ENCODE results near the gene PHKA1.
"Not testable (repeated sequence)": the region's sequence is repeated elsewhere in the genome, so short reads cannot be mapped to it uniquely, and the experiment has no call there.

The PHKA1 gene

DNA sequence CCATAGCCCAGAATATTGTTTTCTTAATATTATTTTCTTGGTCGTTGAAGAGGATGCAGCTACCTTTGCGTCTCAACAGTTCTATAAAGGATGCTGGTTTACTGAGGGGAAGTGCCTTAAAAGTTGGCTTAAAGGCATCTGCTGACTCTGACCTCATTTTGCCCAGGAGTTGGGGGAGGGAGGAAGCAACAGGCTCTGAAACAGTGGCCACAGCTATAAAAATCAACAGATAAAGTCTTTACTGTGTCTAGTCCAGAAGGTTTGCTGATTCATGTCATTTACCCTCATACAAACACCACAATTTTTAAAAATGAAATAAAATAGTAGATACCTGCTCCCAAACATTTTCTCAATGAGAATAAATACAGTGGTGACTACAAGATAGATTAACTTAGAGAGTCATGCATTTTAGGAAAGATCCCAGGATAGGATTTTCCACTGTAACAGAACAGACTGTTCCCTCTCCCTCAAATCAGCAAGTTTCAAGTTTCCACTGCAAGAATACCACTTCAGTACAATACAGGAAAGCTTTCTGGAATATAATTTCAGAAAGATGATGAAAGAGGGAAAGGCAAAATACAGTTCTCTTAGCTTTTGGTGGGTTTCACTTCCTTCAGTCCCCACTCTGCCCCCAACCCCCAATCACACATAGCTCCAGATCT is 1.9 kb downstream of the PHKA1 start:
- peak overlapping the region; percentile 67 for H3K4me3 ChIP-seq (ENCODE audit: low read length)
- no peaks in the 10 kb centered on the region for H3K36me3 ChIP-seq (ENCODE audit: insufficient read depth, low read length)
- H3K9ac ChIP-seq (ENCODE audit: low read depth, low read length): peak overlapping the region; percentile 70
- H3K4me2 ChIP-seq (ENCODE audit: low read length): peak overlapping the region; percentile 74
- H3K27me3 ChIP-seq (ENCODE audit: control insufficient read depth, insufficient read depth, low read length): no peaks in the 10 kb centered on the region
- H3K4me1 ChIP-seq (ENCODE audit: control insufficient read depth, insufficient read depth, low read length): no peaks in the 10 kb centered on the region
- H3K9me3 ChIP-seq (replicated peaks; ENCODE audit: low read length): no peaks in the 10 kb centered on the region

DNA sequence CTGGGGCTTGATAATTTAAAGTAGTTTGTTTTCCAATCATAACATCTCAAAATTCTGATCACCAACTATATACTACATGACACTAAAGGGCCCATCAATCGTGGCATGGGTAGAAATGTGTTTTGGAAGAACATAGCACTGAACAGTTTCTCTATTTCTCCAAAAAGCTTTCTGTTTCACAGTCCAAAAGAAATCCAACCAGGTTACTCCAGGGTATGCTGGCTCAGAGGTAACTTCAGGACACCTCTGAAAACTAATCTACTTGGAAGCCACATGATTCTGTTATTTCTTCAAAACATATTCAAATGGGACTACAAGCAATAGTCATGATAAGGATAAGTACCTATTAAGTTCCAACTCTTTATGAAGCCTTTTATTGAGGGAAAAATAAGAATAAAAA is 8.3 kb downstream of the PHKA1 start:
- Histone ChIP-seq H3K4me1 (ENCODE audit: control insufficient read depth, insufficient read depth, low read length) (no peaks in the 10 kb centered on the region), H3K4me2 (ENCODE audit: low read length) (no peak overlapping the region), H3K9me3 (replicated peaks; ENCODE audit: low read length) (no peaks in the 10 kb centered on the region), H3K36me3 (ENCODE audit: insufficient read depth, low read length) (no peaks in the 10 kb centered on the region), H3K9ac (ENCODE audit: low read depth, low read length) (no peak overlapping the region), H3K4me3 (ENCODE audit: low read length) (no peak overlapping the region), H3K27me3 (ENCODE audit: control insufficient read depth, insufficient read depth, low read length) (no peaks in the 10 kb centered on the region)

DNA sequence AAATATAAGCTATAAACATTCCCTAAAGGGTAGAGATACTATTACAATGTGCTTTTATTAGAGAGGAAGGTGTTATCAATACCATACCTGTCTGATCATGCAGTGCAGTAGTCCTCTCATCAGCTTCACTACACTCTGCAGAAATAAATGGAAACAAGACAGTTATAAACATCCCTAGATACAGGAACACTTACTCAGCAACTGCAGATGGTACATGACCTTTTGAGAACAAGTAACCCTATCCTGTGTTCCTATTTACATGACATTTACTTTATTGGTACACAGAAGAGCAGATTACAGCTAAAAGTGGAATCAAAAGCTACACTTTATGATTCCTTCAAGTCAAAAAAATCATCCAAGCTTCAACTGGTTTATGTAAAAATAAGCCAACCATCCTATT is 9.0 kb downstream of the PHKA1 start:
- H3K4me2 ChIP-seq (ENCODE audit: low read length): no peak overlapping the region
- no peaks in the 10 kb centered on the region for H3K4me1 ChIP-seq (ENCODE audit: control insufficient read depth, insufficient read depth, low read length)
- no peaks in the 10 kb centered on the region for H3K27me3 ChIP-seq (ENCODE audit: control insufficient read depth, insufficient read depth, low read length)
- H3K9me3 ChIP-seq (replicated peaks; ENCODE audit: low read length): no peaks in the 10 kb centered on the region
- no peaks in the 10 kb centered on the region for H3K36me3 ChIP-seq (ENCODE audit: insufficient read depth, low read length)
- H3K9ac ChIP-seq (ENCODE audit: low read depth, low read length): no peak overlapping the region
- H3K4me3 ChIP-seq (ENCODE audit: low read length): no peak overlapping the region

DNA sequence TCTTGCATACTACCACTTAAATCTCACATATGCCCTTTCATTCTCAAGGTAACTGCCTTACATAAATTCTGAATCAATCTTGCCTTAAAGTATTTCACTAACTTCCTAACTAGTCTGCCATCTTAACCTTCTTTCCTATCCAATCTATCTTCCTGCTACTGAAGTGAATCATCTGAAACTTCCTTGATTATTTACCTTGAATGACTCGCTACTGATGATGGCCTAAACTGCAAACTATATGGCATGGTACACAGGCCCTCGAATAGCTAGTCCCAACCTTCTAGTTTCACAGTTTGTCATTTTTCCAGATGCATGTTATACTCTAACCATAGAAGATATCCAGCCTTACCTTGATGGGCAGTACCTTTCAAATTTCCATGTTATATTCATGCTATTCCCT is 19.9 kb downstream of the PHKA1 start:
- Histone ChIP-seq H3K9me3 (replicated peaks; ENCODE audit: low read length) (no peaks in the 10 kb centered on the region), H3K4me3 (ENCODE audit: low read length) (no peak overlapping the region), H3K27me3 (ENCODE audit: control insufficient read depth, insufficient read depth, low read length) (peaks cover 7% of the 10 kb centered on the region), H3K4me1 (ENCODE audit: control insufficient read depth, insufficient read depth, low read length) (no peaks in the 10 kb centered on the region), H3K9ac (ENCODE audit: low read depth, low read length) (no peak overlapping the region), H3K36me3 (ENCODE audit: insufficient read depth, low read length) (no peaks in the 10 kb centered on the region), H3K4me2 (ENCODE audit: low read length) (no peak overlapping the region)

DNA sequence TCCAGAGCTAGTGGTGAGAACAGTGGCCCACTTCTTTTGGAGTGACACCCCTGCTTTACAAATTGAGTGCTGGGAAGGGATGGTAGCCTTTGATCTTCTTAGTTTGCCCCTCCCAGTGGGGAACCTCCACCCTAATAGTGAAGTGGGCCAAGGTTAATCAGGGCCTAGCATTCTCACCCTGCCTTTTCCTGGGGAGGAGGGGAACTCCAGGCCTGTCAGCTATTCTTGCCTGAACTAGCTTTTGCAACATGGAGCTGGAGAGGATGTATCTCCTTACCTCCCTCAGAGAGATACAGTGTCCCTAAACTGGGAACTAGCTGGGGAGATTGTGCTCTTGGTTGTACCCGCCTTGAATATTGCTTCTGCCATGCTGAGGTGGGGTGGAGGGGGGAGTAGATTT is 20.6 kb downstream of the PHKA1 start:
- no peaks in the 10 kb centered on the region for H3K9me3 ChIP-seq (replicated peaks; ENCODE audit: low read length)
- no peaks in the 10 kb centered on the region for H3K4me1 ChIP-seq (ENCODE audit: control insufficient read depth, insufficient read depth, low read length)
- no peaks in the 10 kb centered on the region for H3K36me3 ChIP-seq (ENCODE audit: insufficient read depth, low read length)
- no peak overlapping the region for H3K9ac ChIP-seq (ENCODE audit: low read depth, low read length)
- no peak overlapping the region for H3K4me2 ChIP-seq (ENCODE audit: low read length)
- H3K4me3 ChIP-seq (ENCODE audit: low read length): no peak overlapping the region
- peaks cover 7% of the 10 kb centered on the region for H3K27me3 ChIP-seq (ENCODE audit: control insufficient read depth, insufficient read depth, low read length)

DNA sequence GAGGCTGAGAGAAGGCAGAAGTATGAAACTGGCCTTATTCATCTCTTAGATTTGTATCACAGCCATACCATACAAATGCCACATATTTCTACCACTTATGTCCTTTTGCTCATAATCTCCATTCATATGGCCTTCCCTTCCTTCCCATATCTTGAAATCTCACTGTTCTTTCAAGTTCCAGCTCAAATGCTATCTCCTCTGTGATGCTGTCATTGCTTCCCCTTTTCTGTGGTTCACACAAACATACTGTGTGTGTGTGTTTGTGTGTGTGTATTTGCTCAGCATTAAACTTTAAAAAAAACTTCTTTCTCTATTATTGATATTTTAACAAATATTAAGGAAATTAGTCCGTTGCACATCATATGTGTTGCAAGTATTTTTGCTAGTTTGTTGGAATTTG is 26.7 kb downstream of the PHKA1 start:
- Histone ChIP-seq H3K4me2 (ENCODE audit: low read length) (no peak overlapping the region), H3K27me3 (ENCODE audit: control insufficient read depth, insufficient read depth, low read length) (peaks cover 3% of the 10 kb centered on the region), H3K4me1 (ENCODE audit: control insufficient read depth, insufficient read depth, low read length) (peaks cover 9% of the 10 kb centered on the region), H3K4me3 (ENCODE audit: low read length) (no peak overlapping the region), H3K36me3 (ENCODE audit: insufficient read depth, low read length) (no peaks in the 10 kb centered on the region), H3K9ac (ENCODE audit: low read depth, low read length) (no peak overlapping the region), H3K9me3 (replicated peaks; ENCODE audit: low read length) (no peaks in the 10 kb centered on the region)

DNA sequence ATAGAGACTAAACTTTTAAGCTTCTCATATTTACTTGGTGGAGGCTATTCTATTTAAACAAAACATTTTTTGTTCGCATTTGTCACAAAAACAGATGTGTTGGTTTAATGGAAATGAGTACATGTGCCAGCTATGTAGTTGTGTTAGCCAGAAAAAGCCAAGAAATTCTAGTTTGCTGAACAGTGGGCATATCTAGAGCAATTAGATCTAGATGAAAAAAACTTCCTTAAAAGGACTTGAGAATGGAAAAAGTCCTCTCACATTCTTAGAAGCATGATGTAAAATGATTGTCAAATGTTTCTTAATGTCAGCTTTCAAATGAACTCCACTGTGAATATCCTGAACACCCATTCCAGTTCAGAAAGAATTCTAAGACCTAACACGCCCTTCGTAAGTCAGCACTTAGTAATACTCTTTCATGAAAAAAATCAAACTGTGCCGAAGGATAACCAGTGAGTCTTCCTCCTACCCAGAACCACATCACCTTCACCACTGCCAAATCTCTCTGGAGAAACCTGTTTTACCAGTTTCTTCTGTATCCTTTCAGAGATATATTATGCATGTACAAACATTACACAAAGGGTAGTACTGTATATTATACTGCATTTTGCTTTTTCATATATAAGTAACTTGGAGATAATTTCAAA is 28.2 kb downstream of the PHKA1 start:
- H3K9ac ChIP-seq (ENCODE audit: low read depth, low read length): no peak overlapping the region
- H3K4me2 ChIP-seq (ENCODE audit: low read length): peak overlapping the region; percentile 29
- peaks cover 3% of the 10 kb centered on the region for H3K27me3 ChIP-seq (ENCODE audit: control insufficient read depth, insufficient read depth, low read length)
- H3K9me3 ChIP-seq (replicated peaks; ENCODE audit: low read length): no peaks in the 10 kb centered on the region
- H3K4me3 ChIP-seq (ENCODE audit: low read length): no peak overlapping the region
- no peaks in the 10 kb centered on the region for H3K36me3 ChIP-seq (ENCODE audit: insufficient read depth, low read length)
- H3K4me1 ChIP-seq (ENCODE audit: control insufficient read depth, insufficient read depth, low read length): peaks cover 9% of the 10 kb centered on the region

DNA sequence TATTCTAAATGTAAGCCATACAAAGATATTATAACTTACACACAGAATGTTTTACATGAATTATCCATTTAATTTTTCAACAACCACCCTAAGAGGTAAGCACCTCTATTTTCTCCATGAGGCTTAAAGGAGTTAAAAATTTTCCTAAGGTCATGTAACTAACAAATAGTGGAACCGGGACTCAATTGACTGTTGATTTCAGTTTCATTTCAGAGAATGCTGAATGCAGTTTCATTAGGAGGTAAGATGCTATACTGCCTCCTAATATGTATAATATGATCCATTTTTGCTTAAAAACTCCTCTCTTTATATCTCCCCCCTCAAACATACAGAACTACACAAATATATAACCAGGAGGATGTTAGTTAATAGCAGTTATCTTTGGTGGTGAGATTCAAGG is 29.1 kb downstream of the PHKA1 start:
- no peak overlapping the region for H3K4me2 ChIP-seq (ENCODE audit: low read length)
- H3K36me3 ChIP-seq (ENCODE audit: insufficient read depth, low read length): no peaks in the 10 kb centered on the region

DNA sequence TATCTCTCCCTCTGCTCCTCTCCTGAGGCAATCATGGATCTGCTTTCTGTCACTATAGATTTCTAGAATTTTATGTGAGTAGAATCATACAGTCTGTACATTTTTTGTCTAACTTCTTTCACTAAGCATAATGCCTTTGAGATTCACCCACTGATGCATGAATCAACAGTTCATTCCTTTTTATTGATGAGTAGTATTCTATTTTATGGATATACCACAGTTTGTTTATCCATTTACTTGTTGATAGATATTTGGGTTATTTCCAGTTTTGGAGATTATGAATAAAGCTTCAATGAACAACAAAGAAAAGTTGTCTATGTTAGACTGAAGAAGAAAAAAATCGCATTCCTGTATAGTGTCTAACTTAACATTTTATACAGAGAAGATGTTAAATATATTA is 30.5 kb downstream of the PHKA1 start:
- Histone ChIP-seq H3K9ac (ENCODE audit: low read depth, low read length) (no peak overlapping the region), H3K36me3 (ENCODE audit: insufficient read depth, low read length) (no peaks in the 10 kb centered on the region), H3K4me2 (ENCODE audit: low read length) (no peak overlapping the region), H3K4me3 (ENCODE audit: low read length) (no peak overlapping the region), H3K4me1 (ENCODE audit: control insufficient read depth, insufficient read depth, low read length) (peaks cover 9% of the 10 kb centered on the region), H3K27me3 (ENCODE audit: control insufficient read depth, insufficient read depth, low read length) (peaks cover 3% of the 10 kb centered on the region), H3K9me3 (replicated peaks; ENCODE audit: low read length) (no peaks in the 10 kb centered on the region)

More for the DNA sequence above, 29.1 kb downstream of the PHKA1 start:
- Histone ChIP-seq H3K9me3 (replicated peaks; ENCODE audit: low read length) (no peaks in the 10 kb centered on the region), H3K4me1 (ENCODE audit: control insufficient read depth, insufficient read depth, low read length) (peaks cover 9% of the 10 kb centered on the region), H3K27me3 (ENCODE audit: control insufficient read depth, insufficient read depth, low read length) (peaks cover 3% of the 10 kb centered on the region), H3K9ac (ENCODE audit: low read depth, low read length) (no peak overlapping the region), H3K4me3 (ENCODE audit: low read length) (no peak overlapping the region)

DNA sequence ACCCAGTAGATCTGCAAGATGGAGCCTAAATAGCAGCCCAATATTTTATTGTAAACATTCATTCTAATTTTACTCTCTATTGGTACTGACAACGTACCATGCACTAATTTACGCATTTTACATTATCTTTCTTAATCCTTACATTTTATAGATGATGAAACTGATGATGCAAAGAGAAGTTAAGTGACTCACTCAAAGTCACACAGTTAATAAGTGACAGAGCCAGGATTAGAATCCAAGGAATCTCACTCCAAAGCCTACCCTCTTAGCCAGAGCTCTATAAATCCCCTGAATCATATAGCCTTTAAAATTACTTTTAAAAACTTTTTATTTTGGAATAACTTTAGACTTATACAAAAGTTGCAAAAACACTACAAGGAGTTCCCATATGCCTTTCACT is 37.6 kb downstream of the PHKA1 start:
- no peak overlapping the region for H3K9ac ChIP-seq (ENCODE audit: low read depth, low read length)
- H3K4me2 ChIP-seq (ENCODE audit: low read length): no peak overlapping the region
- H3K9me3 ChIP-seq (replicated peaks; ENCODE audit: low read length): no peaks in the 10 kb centered on the region
- no peak overlapping the region for H3K4me3 ChIP-seq (ENCODE audit: low read length)
- H3K4me1 ChIP-seq (ENCODE audit: control insufficient read depth, insufficient read depth, low read length): no peaks in the 10 kb centered on the region
- H3K36me3 ChIP-seq (ENCODE audit: insufficient read depth, low read length): no peaks in the 10 kb centered on the region
- no peaks in the 10 kb centered on the region for H3K27me3 ChIP-seq (ENCODE audit: control insufficient read depth, insufficient read depth, low read length)

DNA sequence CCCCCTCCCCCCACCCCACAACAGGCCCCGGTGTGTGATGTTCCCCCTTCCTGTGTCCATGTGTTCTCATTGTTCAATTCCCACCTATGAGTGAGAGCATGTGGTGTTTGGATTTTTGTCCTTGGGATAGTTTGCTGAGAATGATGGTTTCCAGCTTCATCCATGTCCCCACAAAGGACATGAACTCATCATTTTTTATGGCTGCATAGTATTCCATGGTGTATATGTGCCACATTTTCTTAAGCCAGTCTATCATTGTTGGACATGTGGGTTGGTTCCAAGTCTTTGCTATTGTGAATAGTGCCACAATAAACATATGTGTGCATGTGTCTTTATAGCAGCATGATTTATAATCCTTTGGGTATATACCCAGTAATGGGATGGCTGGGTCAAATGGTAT is 40.2 kb downstream of the PHKA1 start:
- not testable (repeated sequence) for H3K4me2 ChIP-seq (ENCODE audit: low read length); H3K27me3 ChIP-seq (ENCODE audit: control insufficient read depth, insufficient read depth, low read length); H3K36me3 ChIP-seq (ENCODE audit: insufficient read depth, low read length); H3K4me3 ChIP-seq (ENCODE audit: low read length); H3K4me1 ChIP-seq (ENCODE audit: control insufficient read depth, insufficient read depth, low read length); H3K9me3 ChIP-seq (replicated peaks; ENCODE audit: low read length); H3K9ac ChIP-seq (ENCODE audit: low read depth, low read length)

DNA sequence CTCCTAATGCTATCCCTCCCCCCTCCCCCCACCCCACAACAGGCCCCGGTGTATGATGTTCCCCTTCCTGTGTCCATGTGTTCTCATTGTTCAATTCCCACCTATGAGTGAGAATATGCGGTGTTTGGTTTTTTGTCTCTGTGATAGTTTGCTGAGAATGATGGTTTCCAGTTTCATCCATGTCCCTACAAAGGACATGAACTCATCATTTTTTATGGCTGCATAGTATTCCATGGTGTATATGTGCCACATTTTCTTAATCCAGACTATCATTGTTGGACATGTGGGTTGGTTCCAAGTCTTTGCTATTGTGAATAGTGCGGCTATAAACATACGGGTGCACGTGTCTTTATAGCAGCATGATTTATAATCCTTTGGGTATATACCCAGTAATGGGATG is 44.6 kb downstream of the PHKA1 start:
- H3K4me3 ChIP-seq (ENCODE audit: low read length); H3K4me2 ChIP-seq (ENCODE audit: low read length); H3K9ac ChIP-seq (ENCODE audit: low read depth, low read length); H3K27me3 ChIP-seq (ENCODE audit: control insufficient read depth, insufficient read depth, low read length); H3K36me3 ChIP-seq (ENCODE audit: insufficient read depth, low read length); H3K9me3 ChIP-seq (replicated peaks; ENCODE audit: low read length); H3K4me1 ChIP-seq (ENCODE audit: control insufficient read depth, insufficient read depth, low read length): not testable (repeated sequence)

Data from skeletal muscle satellite cell (primary cell).